ENCODE data around the gene CYFIP2.

CYFIP2 gene

DNA sequence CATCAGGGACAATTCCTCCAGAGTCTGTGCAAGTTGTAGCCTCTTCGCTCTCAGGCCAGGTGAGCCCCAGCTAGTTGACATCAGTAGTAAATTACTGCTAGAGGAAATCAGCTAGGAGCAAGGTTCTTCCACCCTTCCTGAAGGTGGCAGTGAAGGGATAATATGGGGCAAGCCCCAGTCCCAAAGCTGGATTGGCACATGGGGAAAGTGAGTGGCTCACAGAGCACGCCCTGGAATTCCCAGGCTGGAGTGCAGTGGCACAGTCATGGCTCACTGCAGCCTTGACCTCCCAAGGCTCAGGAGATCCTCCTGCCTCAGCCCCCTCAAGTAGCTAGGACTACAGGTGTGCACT lies 82.1 kb downstream of the CYFIP2 start:
- ATAC-seq = no peak

GRCh38 chr5:157350939-157351801 lies 85.2 kb downstream of the CYFIP2 start:
- no peak for TF ChIP-seq RARB (CRISPR knock-in tag; IDR thresholded peaks at IDR 0.05)
- no peak for TF ChIP-seq PATZ1 (CRISPR knock-in tag; IDR thresholded peaks at IDR 0.05; ENCODE audit: borderline replicate concordance)
- no peak for TF ChIP-seq ISL1 (CRISPR knock-in tag; IDR thresholded peaks at IDR 0.05)
- TF ChIP-seq TOX (CRISPR knock-in tag; IDR thresholded peaks at IDR 0.05; ENCODE audit: borderline replicate concordance) = no peak
- no peak for TF ChIP-seq ESRRG (CRISPR knock-in tag; IDR thresholded peaks at IDR 0.05)
- TF ChIP-seq OSR1 (CRISPR knock-in tag; IDR thresholded peaks at IDR 0.05) = no peak
- TF ChIP-seq ZFP3 (CRISPR knock-in tag; IDR thresholded peaks at IDR 0.05) = no peak
- TF ChIP-seq ARNTL (CRISPR knock-in tag; IDR thresholded peaks at IDR 0.05; ENCODE audit: borderline replicate concordance, low read depth) = no peak
- TF ChIP-seq, protein P1, sequence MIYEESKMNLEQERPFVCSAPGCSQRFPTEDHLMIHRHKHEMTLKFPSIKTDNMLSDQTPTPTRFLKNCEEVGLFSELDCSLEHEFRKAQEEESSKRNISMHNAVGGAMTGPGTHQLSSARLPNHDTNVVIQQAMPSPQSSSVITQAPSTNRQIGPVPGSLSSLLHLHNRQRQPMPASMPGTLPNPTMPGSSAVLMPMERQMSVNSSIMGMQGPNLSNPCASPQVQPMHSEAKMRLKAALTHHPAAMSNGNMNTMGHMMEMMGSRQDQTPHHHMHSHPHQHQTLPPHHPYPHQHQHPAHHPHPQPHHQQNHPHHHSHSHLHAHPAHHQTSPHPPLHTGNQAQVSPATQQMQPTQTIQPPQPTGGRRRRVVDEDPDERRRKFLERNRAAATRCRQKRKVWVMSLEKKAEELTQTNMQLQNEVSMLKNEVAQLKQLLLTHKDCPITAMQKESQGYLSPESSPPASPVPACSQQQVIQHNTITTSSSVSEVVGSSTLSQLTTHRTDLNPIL (CRISPR knock-in tag; IDR thresholded peaks at IDR 0.05; ENCODE audit: low read depth) = no peak
- TF ChIP-seq ZFP30 (CRISPR knock-in tag; IDR thresholded peaks at IDR 0.05) = no peak
- no peak for TF ChIP-seq ZNF565 (CRISPR knock-in tag; conservative IDR thresholded peaks at IDR 0.05; ENCODE audit: low read depth)
- TF ChIP-seq, protein P2, sequence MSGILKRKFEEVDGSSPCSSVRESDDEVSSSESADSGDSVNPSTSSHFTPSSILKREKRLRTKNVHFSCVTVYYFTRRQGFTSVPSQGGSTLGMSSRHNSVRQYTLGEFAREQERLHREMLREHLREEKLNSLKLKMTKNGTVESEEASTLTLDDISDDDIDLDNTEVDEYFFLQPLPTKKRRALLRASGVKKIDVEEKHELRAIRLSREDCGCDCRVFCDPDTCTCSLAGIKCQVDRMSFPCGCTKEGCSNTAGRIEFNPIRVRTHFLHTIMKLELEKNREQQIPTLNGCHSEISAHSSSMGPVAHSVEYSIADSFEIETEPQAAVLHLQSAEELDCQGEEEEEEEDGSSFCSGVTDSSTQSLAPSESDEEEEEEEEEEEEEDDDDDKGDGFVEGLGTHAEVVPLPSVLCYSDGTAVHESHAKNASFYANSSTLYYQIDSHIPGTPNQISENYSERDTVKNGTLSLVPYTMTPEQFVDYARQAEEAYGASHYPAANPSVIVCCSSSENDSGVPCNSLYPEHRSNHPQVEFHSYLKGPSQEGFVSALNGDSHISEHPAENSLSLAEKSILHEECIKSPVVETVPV (CRISPR knock-in tag; IDR thresholded peaks at IDR 0.05) = no peak
- TF ChIP-seq ZC3H10 (CRISPR knock-in tag; IDR thresholded peaks at IDR 0.05) = no peak
- TF ChIP-seq ZNF8 (CRISPR knock-in tag; IDR thresholded peaks at IDR 0.05) = no peak
- ATAC-seq = no peak

More for the DNA sequence above, 82.1 kb downstream of the CYFIP2 start:
- TF ChIP-seq TOX (CRISPR knock-in tag; IDR thresholded peaks at IDR 0.05; ENCODE audit: borderline replicate concordance) = no peak
- TF ChIP-seq PATZ1 (CRISPR knock-in tag; IDR thresholded peaks at IDR 0.05; ENCODE audit: borderline replicate concordance) = no peak
- no peak for TF ChIP-seq ARNTL (CRISPR knock-in tag; IDR thresholded peaks at IDR 0.05; ENCODE audit: borderline replicate concordance, low read depth)
- no peak for TF ChIP-seq CSDC2 (CRISPR knock-in tag; IDR thresholded peaks at IDR 0.05)
- no peak for TF ChIP-seq PPARA (CRISPR knock-in tag; IDR thresholded peaks at IDR 0.05; ENCODE audit: borderline replicate concordance)
- no peak for TF ChIP-seq OSR1 (CRISPR knock-in tag; IDR thresholded peaks at IDR 0.05)
- no peak for TF ChIP-seq RARB (CRISPR knock-in tag; IDR thresholded peaks at IDR 0.05)
- no peak for TF ChIP-seq BACH2 (CRISPR knock-in tag; IDR thresholded peaks at IDR 0.05; ENCODE audit: borderline replicate concordance)
- TF ChIP-seq, protein P3, sequence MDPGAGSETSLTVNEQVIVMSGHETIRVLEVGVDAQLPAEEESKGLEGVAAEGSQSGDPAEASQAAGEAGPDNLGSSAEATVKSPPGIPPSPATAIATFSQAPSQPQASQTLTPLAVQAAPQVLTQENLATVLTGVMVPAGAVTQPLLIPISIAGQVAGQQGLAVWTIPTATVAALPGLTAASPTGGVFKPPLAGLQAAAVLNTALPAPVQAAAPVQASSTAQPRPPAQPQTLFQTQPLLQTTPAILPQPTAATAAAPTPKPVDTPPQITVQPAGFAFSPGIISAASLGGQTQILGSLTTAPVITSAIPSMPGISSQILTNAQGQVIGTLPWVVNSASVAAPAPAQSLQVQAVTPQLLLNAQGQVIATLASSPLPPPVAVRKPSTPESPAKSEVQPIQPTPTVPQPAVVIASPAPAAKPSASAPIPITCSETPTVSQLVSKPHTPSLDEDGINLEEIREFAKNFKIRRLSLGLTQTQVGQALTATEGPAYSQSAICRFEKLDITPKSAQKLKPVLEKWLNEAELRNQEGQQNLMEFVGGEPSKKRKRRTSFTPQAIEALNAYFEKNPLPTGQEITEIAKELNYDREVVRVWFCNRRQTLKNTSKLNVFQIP (CRISPR knock-in tag; IDR thresholded peaks at IDR 0.05; ENCODE audit: borderline replicate concordance, low read depth) = no peak
- TF ChIP-seq TCF4 (CRISPR knock-in tag; IDR thresholded peaks at IDR 0.05; ENCODE audit: borderline replicate concordance) = no peak
- no peak for TF ChIP-seq ZFP3 (CRISPR knock-in tag; IDR thresholded peaks at IDR 0.05)
- TF ChIP-seq, protein P2 (CRISPR knock-in tag; IDR thresholded peaks at IDR 0.05) = no peak
- TF ChIP-seq ZNF70 (CRISPR knock-in tag; IDR thresholded peaks at IDR 0.05) = no peak
- TF ChIP-seq SNAI2 (CRISPR knock-in tag; IDR thresholded peaks at IDR 0.05) = no peak

Measured in SK-N-SH treated with all-trans-retinoic acid at 6 μM for 48 hours (cell line).